Omental fat pad (tissue), 4 donors: ENCODE data around the gene AKAP8. TPM values are rescaled to one million over a fixed set of nuclear protein-coding genes. Genes with fewer than 3 reads are reported as not detected.

Experiments used
- ATAC-seq: fragments of 150-250 bp; one replicate; pipeline ENCODE4 v1.9.1; 2016; ENCODE audit warnings: mild to moderate bottlenecking, moderate library complexity; ENCODE audit not compliant: low FRiP score
- DNase-seq: peaks from one replicate; pipeline ENCODE4 v3.0.0-alpha.2; 2019; ENCODE audit warnings: low spot score
- CTCF ChIP-seq, 3 donors: fragments of 450-650 bp; IDR thresholded peaks; one replicate each; pipeline ENCODE4 v1.5.1; 2016 to 2017; ENCODE audit warnings: antibody characterized with exemption in 3 of 3, mild to moderate bottlenecking in 3 of 3, moderate library complexity in 2 of 3
- total RNA-seq, 4 donors: library from RNA; depleted of rRNA; stranded (reverse); fragments of >200 nt; gene quantifications; one replicate each; pipeline ENCODE4 v1.1.0, GENCODE V29; 2016

The AKAP8 gene
- 10 to 100 TPM; 17.5 to 45.6 (median 22.8) TPM for total RNA-seq

- ATAC-seq, result peak; percentile 96
- no peak for TF ChIP-seq CTCF (IDR thresholded peaks at IDR 0.05)
Observed at GRCh38 chr19:15379083-15379998, at the start of gene AKAP8. TSS of gene AKAP8 (minus strand) at chr19:15379787. CDS start at chr19:15379731, 56 bp downstream.

GRCh38 chr19:15427991-15428471 lies 48.4 kb upstream of the AKAP8 start:
- DNase-seq, result no peak
- no peak for ATAC-seq
- TF ChIP-seq CTCF (IDR thresholded peaks at IDR 0.05), result no peak

More at GRCh38 chr19:15379083-15379998, at the start of gene AKAP8:
- peak; percentile 96 for DNase-seq

- TF ChIP-seq CTCF (IDR thresholded peaks at IDR 0.05), result no peak
- ATAC-seq (no peak), DNase-seq (no peak)
Observed at GRCh38 chr19:15427350-15427700, 47.7 kb upstream of the AKAP8 start.

- TF ChIP-seq CTCF (IDR thresholded peaks at IDR 0.05), result no peak
- DNase-seq, result no peak
- no peak for ATAC-seq
Observed at GRCh38 chr19:15426485-15427349, 47.1 kb upstream of the AKAP8 start.

- no peak for TF ChIP-seq CTCF (IDR thresholded peaks at IDR 0.05)
- no peak for DNase-seq
- no peak for ATAC-seq
Observed at GRCh38 chr19:15425321-15425950, 45.8 kb upstream of the AKAP8 start.

- DNase-seq, result no peak
- TF ChIP-seq CTCF (IDR thresholded peaks at IDR 0.05), result no peak
- no peak for ATAC-seq
Observed at GRCh38 chr19:15424692-15425272, 45.2 kb upstream of the AKAP8 start.
